GM18517 (cell line): ENCODE measurements around the gene MCUB.

Experiments
- ATAC-seq: cut with Tn5 transposase; IDR thresholded peaks from one replicate; pipeline ENCODE4 v1.9.1; 2021; ENCODE audit warnings: mild to moderate bottlenecking, moderate library complexity; ENCODE audit not compliant: unreplicated experiment

MCUB gene

DNA sequence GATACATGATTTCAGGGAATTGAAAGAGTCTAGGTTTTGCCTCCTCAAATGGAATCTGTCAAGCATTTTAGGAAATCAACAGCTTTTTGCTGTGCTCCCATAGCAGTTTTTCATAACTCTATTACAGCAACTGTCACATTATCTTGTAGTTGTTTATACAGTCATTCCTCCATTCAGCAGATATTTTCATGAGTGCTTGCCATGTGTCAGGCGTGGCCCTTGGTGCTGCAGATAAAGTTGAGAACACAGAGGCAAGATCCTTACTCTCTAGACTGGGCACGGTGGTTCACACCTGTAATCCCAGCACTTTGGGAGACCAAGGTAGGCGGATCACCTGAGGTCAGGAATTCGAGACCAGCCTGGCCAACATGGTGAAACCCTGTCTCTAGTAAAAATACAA is 67.3 kb downstream of the MCUB start:
- no peak for ATAC-seq

DNA sequence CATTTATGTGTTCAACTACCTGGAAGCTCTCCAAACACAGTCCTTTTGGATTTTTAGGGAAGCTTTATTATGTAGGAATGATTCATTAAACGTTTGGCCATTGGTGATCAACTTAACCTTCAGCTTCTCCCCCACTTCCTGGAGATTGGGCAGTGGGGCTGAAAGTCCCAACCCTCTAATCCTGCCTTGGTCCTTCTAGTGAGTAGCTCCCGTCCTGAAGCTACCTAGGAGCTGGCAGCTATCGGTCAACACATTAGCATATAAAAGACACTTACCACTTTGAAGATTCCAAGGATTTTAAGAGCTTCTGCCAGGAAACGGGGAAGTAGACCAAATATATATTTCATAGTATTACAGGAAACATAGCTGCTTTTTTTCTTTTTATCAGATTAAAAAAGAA is 69.7 kb downstream of the MCUB start:
- ATAC-seq, result no peak

DNA sequence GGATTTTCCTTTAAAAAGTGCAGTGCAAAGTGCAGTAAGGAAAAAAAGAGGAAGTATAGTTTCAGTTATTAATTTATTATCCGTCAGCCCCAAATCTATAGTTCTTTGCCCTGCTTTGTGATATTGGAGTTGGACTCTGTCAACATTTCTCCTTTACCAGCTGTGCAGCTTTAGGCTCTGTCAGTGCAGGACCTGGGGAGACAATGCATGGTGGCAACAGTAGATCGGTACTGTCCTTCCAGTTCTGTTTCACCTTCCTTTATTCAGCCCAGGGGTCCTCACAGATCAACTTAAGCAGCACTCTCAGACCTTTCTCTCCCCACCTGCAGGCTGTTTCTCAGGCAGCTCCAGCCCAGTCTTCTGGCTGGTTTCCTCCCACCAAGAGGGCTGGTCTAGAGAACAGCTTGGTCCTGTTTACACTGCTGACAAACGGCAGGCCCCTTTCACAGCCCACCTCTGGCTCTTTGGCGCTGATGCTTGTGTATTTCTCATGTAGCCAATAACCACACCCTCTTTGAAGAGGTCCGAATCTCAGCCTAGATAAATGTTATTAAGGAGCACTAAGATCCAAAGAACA is 71.6 kb downstream of the MCUB start:
- ATAC-seq, result no peak

DNA sequence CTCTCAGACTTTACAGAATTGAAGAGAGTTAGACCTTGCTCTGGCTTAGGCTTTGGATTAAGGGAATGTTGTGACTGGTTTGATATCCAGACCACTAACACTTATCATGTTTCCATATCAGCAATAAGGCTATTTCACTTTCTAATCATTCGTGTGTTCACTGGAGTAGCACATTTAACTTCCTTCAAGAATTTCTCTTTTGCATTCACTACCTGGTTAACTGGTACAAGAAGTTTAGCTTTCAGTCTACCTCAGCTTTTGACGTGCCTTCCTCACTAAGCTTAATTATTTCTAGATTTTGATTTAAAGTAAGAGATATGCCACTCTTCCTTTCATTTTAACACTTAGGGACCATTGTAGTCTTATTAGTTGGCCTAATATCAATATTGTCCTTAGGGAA is 80.6 kb downstream of the MCUB start:
- no peak for ATAC-seq

DNA sequence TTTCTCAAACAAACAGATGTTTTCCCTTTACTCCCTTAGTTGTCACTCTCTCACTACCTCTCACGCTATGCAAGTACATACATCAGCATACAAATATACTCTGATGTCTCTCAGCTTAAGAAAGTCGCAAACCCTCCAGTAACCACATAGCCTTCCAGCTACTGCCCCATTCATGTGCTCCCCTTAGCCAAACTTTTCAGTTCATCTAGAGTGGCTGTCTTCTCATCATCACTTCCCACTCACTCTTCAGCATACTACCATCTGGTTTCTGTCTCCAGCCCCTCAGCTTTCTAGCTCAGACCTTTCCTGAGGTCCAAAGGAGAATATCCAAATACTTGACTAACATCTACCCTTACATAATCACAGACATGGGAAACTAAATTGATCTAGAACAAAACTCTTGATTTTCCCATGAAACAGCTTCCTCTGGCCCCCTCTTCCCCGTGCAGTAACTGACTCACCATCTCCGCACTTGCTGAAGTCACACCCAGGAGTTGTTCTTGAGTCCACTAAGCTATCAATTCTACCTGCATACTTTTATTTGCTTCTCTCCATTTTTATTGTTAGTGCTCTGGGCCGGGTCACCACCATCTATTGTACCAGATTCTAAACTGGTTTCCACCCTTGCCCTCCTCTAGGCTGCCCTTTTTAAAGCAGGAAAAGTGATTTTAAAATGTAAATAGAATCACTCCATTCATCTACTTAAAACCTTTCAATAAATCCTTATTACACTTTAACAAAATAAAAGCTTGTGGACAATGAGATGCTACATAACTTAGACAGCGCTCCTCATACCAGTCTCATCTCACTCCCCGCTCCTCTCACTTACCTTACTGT is 86.0 kb downstream of the MCUB start:
- no peak for ATAC-seq

DNA sequence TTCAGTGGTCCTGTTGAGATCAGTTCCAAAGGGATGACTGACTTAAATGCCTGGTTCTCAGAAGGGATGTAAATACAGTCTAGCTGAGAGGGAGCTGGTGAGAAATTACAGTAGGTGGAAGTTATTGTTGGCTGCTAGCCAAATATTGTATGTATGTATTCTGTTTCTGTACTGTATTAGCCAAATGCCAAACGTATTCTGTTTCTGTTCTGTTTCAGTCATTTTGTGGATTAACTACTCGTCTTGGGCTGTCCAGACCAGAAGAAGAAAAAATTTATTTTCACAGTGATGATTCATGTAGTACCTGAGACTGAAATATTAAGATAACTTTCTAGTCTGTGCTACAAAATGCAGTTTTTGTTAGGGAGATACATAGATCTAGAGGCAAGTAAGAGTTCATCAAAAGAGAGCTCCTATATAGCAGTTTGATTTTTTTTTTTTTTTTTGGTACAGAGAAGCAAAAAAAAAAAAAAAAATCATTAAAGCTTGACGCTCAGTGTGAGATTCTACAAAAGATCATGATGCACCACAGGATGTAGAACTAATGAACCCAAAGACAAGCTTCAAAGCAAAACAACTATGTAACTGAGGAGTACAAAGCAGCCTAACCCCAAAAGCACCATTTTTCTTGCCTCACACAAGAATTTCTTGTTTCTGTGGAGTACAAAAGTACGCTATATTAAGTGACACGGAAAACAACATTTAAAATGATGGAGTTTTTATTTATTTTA is 88.4 kb downstream of the MCUB start:
- peak; percentile 50 for ATAC-seq

DNA sequence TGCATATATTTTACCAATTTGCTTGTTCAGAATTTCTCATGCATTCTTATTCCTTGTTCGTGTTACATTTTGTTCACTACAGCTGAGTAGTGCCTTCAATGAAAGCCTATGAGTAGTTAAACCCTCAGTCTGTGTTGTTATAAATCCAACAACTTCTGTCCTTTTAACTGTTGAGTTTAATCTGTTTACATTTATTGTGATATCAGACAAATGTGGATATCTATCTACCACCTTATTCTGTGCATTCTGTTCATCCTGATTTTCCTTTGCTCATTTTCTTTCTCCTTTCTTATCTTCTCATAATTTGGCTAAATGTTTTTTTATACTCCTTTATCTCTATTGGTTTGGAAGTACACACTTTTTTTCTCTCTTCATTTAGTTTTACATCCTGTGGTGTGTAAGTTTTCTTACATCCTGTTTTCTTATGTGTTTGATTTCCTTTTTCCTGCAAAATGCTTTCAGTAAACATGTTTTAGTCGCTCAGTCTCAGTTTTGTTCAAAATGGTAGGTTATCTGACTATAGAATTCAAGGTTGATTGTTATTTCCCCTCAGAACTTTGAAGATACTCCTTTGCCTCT is 89.0 kb downstream of the MCUB start:
- ATAC-seq, result no peak

DNA sequence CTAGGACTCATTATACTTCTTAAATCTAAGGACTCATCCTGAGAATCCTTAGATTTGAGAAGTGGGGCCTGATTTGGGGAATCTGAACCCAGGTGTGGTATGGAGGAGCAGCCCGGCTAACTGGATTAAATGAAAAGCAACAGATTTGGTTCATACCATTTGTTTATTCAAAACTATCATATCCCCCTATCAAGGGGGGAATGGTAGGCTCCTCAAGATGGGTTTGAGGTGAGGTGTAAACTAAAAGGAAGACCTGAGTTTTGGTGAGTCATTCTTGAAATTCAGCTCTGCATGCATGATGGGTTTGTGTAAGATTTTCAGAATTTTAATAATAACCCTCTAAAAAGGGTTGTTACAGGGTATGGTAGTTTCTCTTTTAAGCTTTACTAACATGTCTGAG is 89.8 kb downstream of the MCUB start:
- ATAC-seq, result peak; percentile 96

DNA sequence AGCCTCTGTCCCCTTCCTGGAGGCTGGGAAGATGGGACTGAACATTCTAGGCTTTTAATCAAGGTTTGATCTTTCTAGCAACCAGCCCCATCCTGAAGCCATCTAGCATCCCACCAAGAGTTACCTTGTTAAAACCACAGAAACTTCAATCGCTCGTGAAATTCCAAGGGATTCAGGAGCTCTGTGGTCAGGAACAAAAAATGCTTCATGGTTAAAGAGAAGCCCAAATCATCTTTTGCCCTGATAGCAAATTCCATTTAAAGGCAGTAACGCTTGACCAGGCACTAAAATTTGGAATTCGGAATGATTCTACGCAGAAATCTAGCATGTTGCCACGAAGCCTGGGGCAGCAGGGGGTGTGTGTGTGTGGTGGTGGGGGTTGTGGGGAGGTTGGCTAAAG is 95.3 kb downstream of the MCUB start:
- ATAC-seq, result no peak

DNA sequence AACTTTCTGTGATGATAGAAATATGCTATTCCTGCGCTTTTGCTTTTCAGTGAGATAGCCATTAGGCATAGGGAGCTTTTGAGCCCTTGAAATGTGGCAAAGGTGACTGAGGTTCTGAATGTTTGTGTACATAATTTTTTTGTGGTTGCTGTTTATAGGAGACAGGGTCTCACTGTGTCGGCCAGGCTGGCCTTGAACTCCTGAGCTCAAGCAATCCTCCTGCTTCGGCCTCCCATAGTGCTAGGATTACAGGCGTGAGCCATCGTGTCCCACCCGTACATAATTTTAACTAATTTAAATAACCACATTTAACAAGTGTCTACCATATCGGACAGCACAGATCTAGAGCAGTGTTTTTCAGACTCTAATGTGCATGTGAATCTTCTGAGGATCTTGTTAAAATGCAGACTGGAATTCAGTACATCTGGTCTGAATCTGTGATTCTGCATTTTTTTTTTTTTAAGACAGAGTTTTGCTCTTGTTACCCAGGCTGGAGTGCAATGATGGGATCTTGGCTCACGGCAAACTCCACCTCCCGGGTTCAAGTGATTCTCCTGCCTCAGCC is 97.9 kb downstream of the MCUB start:
- ATAC-seq, result no peak

DNA sequence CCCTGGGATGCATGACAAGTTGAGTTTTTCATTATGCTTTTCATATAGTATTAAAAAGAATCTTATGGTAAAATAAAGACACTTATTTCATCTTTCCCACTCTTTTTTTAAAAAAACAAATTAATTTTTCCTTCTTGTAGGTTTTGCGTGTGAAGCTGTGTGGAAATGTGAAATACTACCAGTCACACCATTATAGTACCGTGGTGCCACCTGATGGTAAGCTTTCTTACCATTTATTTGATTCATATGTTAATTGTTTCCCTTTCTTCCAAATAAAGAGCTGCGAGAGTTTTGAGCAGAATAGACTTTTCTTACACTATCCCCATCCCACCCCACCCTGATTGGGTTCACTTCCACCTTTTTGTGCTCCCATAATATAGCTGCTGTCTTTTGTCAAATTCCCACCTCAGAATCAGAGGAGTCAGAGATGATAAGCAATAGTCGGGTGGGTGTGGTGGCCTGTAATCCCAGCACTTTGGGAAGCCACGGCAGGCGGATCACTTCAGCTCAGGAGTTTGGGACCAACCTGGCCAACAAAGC is 98.9 kb downstream of the MCUB start:
- no peak for ATAC-seq

DNA sequence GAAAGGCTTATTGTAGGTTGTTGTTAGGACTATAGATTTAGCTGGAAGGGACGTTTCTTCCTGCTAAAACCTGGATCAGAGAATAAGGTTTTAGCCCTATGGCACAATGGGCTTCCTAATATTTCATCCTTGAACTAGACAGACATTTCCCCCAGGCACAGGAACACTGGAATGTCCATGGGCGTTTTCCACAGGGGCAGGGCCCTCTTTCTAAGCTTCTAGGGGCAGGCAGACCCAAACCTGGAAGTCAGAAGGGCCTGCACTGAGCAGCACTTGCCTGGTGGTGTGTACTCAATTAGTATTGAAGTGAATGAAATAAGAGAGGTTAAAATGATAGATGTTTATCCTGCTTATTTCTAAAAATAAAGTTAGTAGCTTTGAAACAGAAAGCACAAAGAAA is 102.1 kb downstream of the MCUB start:
- no peak for ATAC-seq

DNA sequence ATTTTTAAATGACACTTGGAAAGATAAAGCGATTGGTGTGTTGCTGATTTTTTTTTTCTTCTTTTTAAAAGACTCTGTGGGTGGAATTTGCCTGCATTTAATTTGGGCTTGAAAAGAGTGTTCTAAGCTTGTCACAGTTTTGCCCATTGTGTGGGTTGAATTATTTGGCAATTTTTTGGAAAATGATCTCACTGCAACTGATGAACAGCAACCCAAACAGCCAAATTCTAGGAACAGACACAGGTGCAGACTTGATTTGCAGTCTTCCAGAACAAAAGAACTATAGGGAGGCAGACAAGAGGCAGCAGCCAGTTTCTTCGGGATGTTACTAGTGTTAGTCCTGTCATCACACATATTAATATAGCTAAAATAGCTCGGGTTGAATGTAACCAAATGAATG is 102.7 kb downstream of the MCUB start:
- no peak for ATAC-seq

DNA sequence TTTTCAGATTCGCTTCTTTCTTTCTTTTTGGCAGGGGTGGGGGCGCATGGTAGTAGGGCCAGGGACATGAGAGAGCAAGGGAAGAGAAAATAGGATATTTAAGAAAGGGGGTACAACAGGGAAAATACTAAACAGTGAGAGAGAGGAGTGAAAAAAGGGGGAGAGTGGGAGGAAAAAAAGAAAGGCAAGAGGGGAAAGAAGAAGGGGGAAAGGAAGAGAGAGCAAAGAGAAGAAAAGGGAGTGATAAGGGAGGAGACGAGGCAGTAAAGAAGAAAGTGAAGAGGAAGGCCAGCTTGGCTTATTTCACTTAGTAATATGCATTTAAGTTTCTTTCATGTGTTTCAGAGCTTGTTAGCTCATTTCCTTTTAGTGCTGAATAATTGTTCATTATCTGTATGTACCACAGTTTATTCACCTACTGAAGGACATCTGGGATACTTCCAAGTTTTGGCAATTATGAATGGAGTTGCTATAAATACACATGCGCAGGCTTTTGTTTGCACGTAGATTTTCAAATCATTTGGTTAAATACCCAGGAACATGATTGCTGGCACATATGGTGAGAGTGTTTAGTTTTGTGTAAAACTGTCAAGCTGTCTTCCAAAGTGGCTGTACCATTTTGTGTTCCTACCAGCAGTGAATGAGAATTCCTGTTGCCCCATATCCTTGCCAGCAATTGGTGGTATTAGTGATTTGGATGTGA is 105.9 kb downstream of the MCUB start:
- ATAC-seq, result no peak

DNA sequence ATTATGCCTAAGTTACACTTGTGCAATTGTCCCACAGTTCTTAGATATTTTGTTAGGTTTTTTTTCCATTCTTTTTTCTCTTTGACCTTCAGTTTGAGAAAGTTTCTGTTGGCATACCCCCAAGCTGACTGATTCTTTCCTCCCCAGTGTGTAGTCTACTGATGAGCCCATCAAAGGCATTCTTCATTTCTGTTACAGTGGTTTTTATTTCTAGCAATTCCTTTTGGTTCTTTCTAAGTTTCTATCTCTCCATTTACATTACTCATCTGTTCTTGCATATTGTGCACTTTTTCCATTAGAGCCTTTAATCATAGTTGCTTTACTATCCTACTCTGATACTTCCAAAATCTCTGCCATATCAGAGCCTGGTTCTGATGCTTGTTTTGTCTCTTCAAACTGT is 111.3 kb downstream of the MCUB start:
- no peak for ATAC-seq

DNA sequence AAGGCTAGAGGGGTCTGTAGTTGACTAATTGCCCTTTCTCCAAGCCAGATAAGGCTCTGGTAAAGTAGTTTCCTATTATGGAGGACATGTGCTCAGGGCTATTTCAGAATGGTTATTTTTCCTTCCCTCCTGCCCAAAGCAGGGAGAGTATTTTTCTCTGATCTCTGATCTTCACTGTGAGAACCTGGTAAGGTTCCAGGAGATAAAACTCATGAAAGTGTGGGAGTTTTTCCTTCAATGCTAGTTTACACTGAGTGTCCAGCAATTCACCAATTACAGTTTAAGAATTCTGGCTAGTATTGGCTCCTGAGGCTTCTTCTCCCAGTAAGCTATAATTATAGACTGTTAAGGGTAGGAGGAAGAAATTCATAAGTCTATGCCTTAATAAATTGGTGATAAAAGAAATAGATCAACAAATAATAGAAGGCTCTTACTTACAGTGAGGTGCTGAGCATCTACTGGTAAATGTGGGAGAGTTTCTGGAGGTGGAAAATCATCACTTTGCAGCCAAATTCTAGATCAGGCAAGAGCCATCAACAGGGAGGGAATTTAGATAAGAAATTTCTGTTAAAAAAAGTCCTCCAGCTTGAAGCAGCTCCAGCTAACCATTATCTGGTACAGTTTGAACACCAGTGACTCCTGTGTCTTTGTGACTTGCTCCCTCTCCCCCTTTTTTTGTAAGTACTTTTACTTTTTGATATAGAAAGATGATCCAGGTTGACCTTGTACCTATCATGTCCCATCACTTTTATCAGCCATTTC is 112.3 kb downstream of the MCUB start:
- ATAC-seq, result no peak

DNA sequence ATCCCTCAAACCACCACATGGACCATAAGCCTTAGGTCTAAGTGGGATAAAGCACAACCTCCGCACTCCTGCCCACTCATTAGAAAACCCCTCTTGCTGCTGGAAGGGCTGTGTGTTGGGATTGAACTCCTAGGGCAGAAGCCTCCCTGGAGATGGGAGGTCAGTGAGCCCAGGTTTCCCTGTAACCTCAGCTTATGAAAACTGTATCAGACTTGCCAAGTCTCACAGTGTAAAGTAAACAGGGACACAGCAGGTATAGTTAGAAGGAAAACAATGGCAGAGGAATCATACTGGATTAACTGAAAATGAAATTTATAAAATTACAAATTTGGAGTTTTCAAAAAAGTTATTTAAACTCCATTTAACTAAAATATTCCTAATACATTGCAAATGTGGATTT is 113.3 kb downstream of the MCUB start:
- no peak for ATAC-seq

DNA sequence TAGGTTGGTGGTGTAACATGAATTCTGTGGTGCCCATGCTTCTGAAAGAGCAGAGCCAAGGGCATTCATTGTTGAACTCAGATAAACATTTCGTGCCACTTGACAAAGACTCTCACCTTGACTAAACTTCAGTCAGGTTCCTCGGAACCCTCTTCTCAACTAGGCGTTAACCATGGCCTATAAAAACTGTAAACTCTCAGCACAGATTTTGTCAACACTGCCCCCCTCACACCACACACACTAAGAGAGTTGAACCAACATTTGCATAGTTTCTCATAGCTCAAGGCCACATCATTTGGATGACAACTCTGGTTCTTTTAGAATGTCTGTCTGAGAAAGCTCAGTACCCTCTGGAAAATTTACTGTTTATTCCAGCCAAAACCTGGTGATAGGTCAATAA is 115.1 kb downstream of the MCUB start:
- ATAC-seq, result no peak

DNA sequence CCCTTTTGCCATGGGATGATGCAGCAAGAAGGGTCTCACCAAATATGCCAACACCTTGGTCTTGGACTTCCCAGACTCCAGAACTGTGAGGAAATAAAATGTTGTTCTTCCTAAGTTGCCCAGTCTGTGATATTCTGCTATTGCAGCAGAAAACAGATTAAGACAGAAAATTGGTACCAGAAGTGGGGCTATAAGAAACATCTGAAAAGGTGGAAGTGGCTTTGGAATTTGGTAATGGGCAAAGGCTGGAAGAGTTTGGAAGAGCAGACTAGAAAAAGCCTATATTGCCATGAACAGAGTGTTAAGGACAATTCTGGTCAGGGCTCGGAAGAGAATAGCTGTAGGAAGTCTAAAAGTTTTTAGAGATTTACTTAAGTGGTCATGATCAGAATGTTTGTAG is 115.8 kb downstream of the MCUB start:
- ATAC-seq, result no peak

DNA sequence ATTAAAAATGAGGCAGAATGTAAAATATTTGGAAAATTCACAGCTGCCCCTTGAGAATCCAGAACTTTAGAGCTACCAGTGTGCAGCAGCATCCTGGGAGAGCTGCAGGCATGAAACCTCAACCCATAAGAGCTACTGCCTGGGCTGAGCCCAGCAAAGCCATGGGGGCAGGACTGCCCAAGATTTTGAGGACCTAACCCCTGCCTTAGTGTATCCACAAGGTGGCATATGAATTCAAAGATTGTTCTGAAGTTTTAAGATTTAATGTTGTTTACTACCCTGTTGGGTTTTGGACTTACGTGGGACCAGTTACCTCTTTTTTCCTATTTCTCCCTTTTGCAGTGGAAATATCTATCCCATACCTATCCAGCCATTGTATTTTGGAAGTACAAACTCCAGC is 116.8 kb downstream of the MCUB start:
- ATAC-seq, result no peak
